Endothelial cell of umbilical vein (primary cell): ENCODE data around the gene CBS. TPM values are rescaled to one million over a fixed set of nuclear protein-coding genes. Genes with fewer than 3 reads are reported as not detected.

Experiments used
- BruUV-seq: library from RNA; stranded (reverse); fragments of 400-500 nt; replicated peaks from 2 replicates; lab custom pipeline; 2021; lab: Mats Ljungman, UMichigan
- CTCF ChIA-PET: fragments of 300-600, 350-600 bp; sonication (Branson Sonifier 250); formaldehyde crosslinking; loops from one replicate; lab custom pipeline; 2021; ENCODE audit warnings: antibody characterized with exemption, inconsistent platforms; lab: Charles Lee
- POLR2A ChIA-PET: fragments of 300-600, 350-600 bp; sonication (Branson Sonifier 250); formaldehyde crosslinking; loops from one replicate; lab custom pipeline; 2021; ENCODE audit warnings: antibody characterized with exemption, inconsistent platforms; lab: Charles Lee
- DNase-seq: peaks from one replicate; pipeline ENCODE4 v3.0.0-alpha.2; 2011; ENCODE audit warnings: low read depth, low spot score
- FAIRE-seq: peaks from 2 replicates; lab custom pipeline; 2011; peaks lifted over from hg19 to GRCh38; lab: Jason Lieb, UNC
- H2AFZ ChIP-seq: 2 replicates; pipeline ENCODE4 v1.6.0; 2012; ENCODE audit warnings: low read depth, low read length, control low read depth, inconsistent platforms
- H3K27ac ChIP-seq: 2 replicates; pipeline ENCODE4 v1.5.1; 2011; ENCODE audit warnings: low read depth, mild to moderate bottlenecking, control low read depth, low read length, moderate library complexity; ENCODE audit not compliant: insufficient read depth
- H3K27me3 ChIP-seq, 2 experiments: 2 replicates each; pipeline versions ENCODE4 v1.6.0 to v1.6.1; 2011; ENCODE audit warnings: low read length in 2 of 2, mixed read lengths in 1 of 2; ENCODE audit not compliant: control insufficient read depth in 2 of 2, insufficient read depth in 2 of 2
- H3K36me3 ChIP-seq, 2 experiments: 2 replicates in 1 of 2; 3 replicates in 1 of 2; pipeline ENCODE4 v1.5.1; 2011; ENCODE audit warnings: low read length in 2 of 2, mild to moderate bottlenecking in 1 of 2, moderate library complexity in 1 of 2; ENCODE audit not compliant: control insufficient read depth in 2 of 2, insufficient read depth in 2 of 2; ENCODE audit errors: extremely low read depth in 1 of 2
- H3K4me1 ChIP-seq: 3 replicates; pipeline ENCODE4 v1.5.1; 2011; ENCODE audit warnings: mild to moderate bottlenecking, low read length; ENCODE audit not compliant: control insufficient read depth, insufficient read depth; ENCODE audit errors: extremely low read depth
- H3K4me2 ChIP-seq: 2 replicates; pipeline ENCODE4 v1.6.1; 2011; ENCODE audit warnings: low read length, control low read depth, mixed read lengths; ENCODE audit not compliant: insufficient read depth
- H3K4me3 ChIP-seq, 3 experiments: fragments of 200-600 bp in 1 of 3; sonication (generic), shearing (Covaris generic) in 1 of 3; replicated peaks in 1 of 3; 2 replicates each; pipeline ENCODE4 v1.5.1; 2011 to 2016; ENCODE audit warnings: control low read depth in 3 of 3, low read length in 3 of 3, mild to moderate bottlenecking in 2 of 3, inconsistent platforms in 1 of 3, low read depth in 1 of 3, moderate library complexity in 1 of 3; ENCODE audit not compliant: insufficient read depth in 1 of 3
- H3K79me2 ChIP-seq: 2 replicates; pipeline ENCODE4 v1.6.0; 2012; ENCODE audit warnings: low read length, inconsistent platforms; ENCODE audit not compliant: control insufficient read depth, insufficient read depth
- H3K9ac ChIP-seq: replicated peaks from 2 replicates; pipeline ENCODE3; 2011; ENCODE audit warnings: low read length, control low read depth; ENCODE audit not compliant: insufficient read depth; ENCODE audit errors: extremely low read depth
- H3K9me1 ChIP-seq: replicated peaks from 3 replicates; pipeline ENCODE4 v1.6.0; 2011; ENCODE audit warnings: mild to moderate bottlenecking, low read length; ENCODE audit not compliant: control insufficient read depth, insufficient read depth; ENCODE audit errors: extremely low read depth
- H3K9me3 ChIP-seq: replicated peaks from 2 replicates; pipeline ENCODE4 v1.5.1; 2012; ENCODE audit warnings: low read length, inconsistent platforms; ENCODE audit not compliant: control insufficient read depth, insufficient read depth
- H4K20me1 ChIP-seq: replicated peaks from 2 replicates; pipeline ENCODE3; 2011; ENCODE audit warnings: mild to moderate bottlenecking, low read length; ENCODE audit not compliant: control insufficient read depth, insufficient read depth; ENCODE audit errors: extremely low read depth
- CTCF ChIP-seq, 2 donors: IDR thresholded peaks; 1 replicate in 1 of 2; 2 replicates in 1 of 2; pipeline ENCODE4 v1.5.1; 2011; ENCODE audit warnings: low read length in 2 of 2, mild to moderate bottlenecking in 2 of 2, moderate library complexity in 2 of 2, control low read depth in 1 of 2, inconsistent platforms in 1 of 2, low read depth in 1 of 2; ENCODE audit not compliant: insufficient read depth in 1 of 2; ENCODE audit errors: extremely low read depth in 1 of 2
- EZH2 ChIP-seq: IDR thresholded peaks from 2 replicates; pipeline ENCODE4 v1.6.1; 2012; ENCODE audit warnings: borderline replicate concordance, low read depth, mild to moderate bottlenecking, moderate library complexity, low read length, inconsistent platforms; ENCODE audit not compliant: severe bottlenecking
- FOS ChIP-seq: IDR thresholded peaks from 2 replicates; pipeline ENCODE4 v1.6.1; 2011; ENCODE audit warnings: mild to moderate bottlenecking, low read length, moderate library complexity, borderline replicate concordance; ENCODE audit not compliant: insufficient read depth
- GATA2 ChIP-seq: IDR thresholded peaks from 2 replicates; pipeline ENCODE4 v1.7.0; 2011; ENCODE audit warnings: low read depth, mild to moderate bottlenecking, moderate library complexity, mixed read lengths, low read length; ENCODE audit not compliant: insufficient read length, insufficient read depth
- JUN ChIP-seq: IDR thresholded peaks from 2 replicates; pipeline ENCODE4 v1.6.1; 2011; ENCODE audit warnings: borderline replicate concordance, low read depth; ENCODE audit not compliant: insufficient read length, insufficient read depth
- MAX ChIP-seq: IDR thresholded peaks from 2 replicates; pipeline ENCODE4 v1.6.1; 2011; ENCODE audit not compliant: insufficient read depth, insufficient read length
- MYC ChIP-seq: IDR thresholded peaks from one replicate; pipeline ENCODE4 v1.6.1; 2011; ENCODE audit warnings: mild to moderate bottlenecking, low read depth, low read length
- POLR2A ChIP-seq: IDR thresholded peaks from 2 replicates; pipeline ENCODE4 v1.6.1; 2012; ENCODE audit warnings: low read depth, mild to moderate bottlenecking, control low read depth, low read length
- POLR2AphosphoS5 ChIP-seq: IDR thresholded peaks from 2 replicates; pipeline ENCODE4 v1.6.1; 2012; ENCODE audit warnings: low read depth, mild to moderate bottlenecking, control low read depth, low read length, moderate library complexity; ENCODE audit not compliant: insufficient read depth
- dilution Hi-C: fragments of 300-500 bp; cut with MboI; formaldehyde crosslinking; loops from one replicate; pipeline ENCODE4 v1.15.0; 2019; ENCODE audit warnings: low sequenced_read_pairs; ENCODE audit not compliant: extremely low pct_ligation_motif_present
- intact Hi-C: fragments of 100-400 bp; cut with micrococcal nuclease; formaldehyde crosslinking; loops from one replicate; pipeline ENCODE4 v1.10.0; 2022
- polyA plus RNA-seq, 4 experiments: library from polyadenylated mRNA; depleted of rRNA in 3 of 4; stranded (reverse) in 3 of 4; unstranded in 1 of 4; fragments of >200 nt; gene quantifications; 2 replicates each; pipeline versions ENCODE4 v1.2.1 to v1.2.3, GENCODE V29; 2011 to 2012; ENCODE audit warnings: missing spikeins in 1 of 4
- total RNA-seq: library from RNA; stranded (reverse); gene quantifications from 2 replicates; pipeline ENCODE4 v1.2.3, GENCODE V29; 2021

CBS gene
- total and polyA plus RNA-seq, 2 donors (not counting 3 experiments of a cell fraction or from before 2014, with no cell fraction given) = 22.0 to 92.9 TPM

DNA sequence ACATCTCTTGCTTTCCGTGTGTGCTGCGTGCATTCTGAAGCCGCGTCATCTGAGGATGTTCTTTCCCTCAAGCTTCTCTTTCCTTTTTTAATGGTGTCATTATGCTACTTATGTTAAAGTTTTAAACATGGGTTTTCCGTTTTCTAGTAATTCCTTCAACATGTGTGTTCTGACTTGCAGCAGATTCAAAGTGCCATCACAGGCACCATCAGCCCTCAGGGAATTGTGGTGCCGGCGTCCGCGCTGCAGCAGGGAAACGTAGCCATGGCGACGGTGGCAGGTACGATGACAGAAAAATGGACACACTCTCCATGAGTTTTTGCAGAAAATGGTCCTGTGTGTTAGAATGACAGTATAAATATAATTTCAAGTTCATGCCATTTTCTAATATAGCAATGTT lies 58.9 kb downstream of the CBS start:
- Histone ChIP-seq H4K20me1 (no peaks in the 10 kb centered on the region), H3K4me2 (no peak overlapping the region), H3K9ac (no peak overlapping the region), H3K4me3 (no peak overlapping the region), H3K79me2 (no peaks in the 10 kb centered on the region), H3K27me3 (no peaks in the 10 kb centered on the region), H3K9me3 (no peaks in the 10 kb centered on the region), H3K4me1 (no peaks in the 10 kb centered on the region), H2AFZ (no peak overlapping the region), H3K9me1 (no peaks in the 10 kb centered on the region), H3K36me3 (peaks cover 0 to 11% of the 10 kb centered on the region in 2 experiments), H3K27ac (no peak overlapping the region)
- dilution Hi-C loops (no loop called here), intact Hi-C loops (no loop called here)
- TF ChIP-seq GATA2 = no peak
- TF ChIP-seq FOS = no peak
- TF ChIP-seq POLR2A = no peak
- TF ChIP-seq MYC = no peak
- TF ChIP-seq POLR2AphosphoS5 = no peak
- no peak for TF ChIP-seq EZH2
- no peak for TF ChIP-seq MAX
- no peak for TF ChIP-seq CTCF (IDR thresholded peaks at IDR 0.05; ENCODE audit: extremely low read depth in 1 of 2, insufficient read depth in 1 of 2, low read depth in 1 of 2, low read length in 2 of 2)
- TF ChIP-seq JUN = no peak
- ChIA-PET CTCF (no interaction called here), POLR2A (no interaction called here)
- FAIRE-seq (no peak), DNase-seq (no peak)
- BruUV-seq = no TSS peak
